ENCODE measurements around the gene C2CD2. TPM values are rescaled to one million over a fixed set of nuclear protein-coding genes. Genes with fewer than 3 reads are reported as not detected.

The C2CD2 gene
- total and polyA plus RNA-seq, 9 donors: 18.9 to 61.5 (median 37.4) TPM

- Histone ChIP-seq H3K4me3 (no peak overlapping the region), H3K4me1 (ENCODE audit: insufficient read depth) (no peaks in the 10 kb centered on the region), H3K27ac (no peak overlapping the region), H3K27me3 (no peaks in the 10 kb centered on the region), H3K36me3 (no peaks in the 10 kb centered on the region), H3K9me3 (no peaks in the 10 kb centered on the region)
- TF ChIP-seq EP300 (IDR thresholded peaks at IDR 0.05) (no peak), POLR2A (IDR thresholded peaks at IDR 0.05) (no peak)
- TF ChIP-seq, protein P1, sequence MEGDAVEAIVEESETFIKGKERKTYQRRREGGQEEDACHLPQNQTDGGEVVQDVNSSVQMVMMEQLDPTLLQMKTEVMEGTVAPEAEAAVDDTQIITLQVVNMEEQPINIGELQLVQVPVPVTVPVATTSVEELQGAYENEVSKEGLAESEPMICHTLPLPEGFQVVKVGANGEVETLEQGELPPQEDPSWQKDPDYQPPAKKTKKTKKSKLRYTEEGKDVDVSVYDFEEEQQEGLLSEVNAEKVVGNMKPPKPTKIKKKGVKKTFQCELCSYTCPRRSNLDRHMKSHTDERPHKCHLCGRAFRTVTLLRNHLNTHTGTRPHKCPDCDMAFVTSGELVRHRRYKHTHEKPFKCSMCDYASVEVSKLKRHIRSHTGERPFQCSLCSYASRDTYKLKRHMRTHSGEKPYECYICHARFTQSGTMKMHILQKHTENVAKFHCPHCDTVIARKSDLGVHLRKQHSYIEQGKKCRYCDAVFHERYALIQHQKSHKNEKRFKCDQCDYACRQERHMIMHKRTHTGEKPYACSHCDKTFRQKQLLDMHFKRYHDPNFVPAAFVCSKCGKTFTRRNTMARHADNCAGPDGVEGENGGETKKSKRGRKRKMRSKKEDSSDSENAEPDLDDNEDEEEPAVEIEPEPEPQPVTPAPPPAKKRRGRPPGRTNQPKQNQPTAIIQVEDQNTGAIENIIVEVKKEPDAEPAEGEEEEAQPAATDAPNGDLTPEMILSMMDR (IDR thresholded peaks at IDR 0.05): no peak
- 63 to 75% (median 75%) methylated on average over 8 of the region's 8 CpGs for WGBS, 3 donors
- intact Hi-C loops (cut with DNase I): loop anchor here in 1 of 4 donors (5.0 kb wide), 1 partner anchor 48 kb away; the partner anchor contains the start of gene ZBTB21
- peak in 1 of 5 donors; percentile 15 for DNase-seq
These were observed 10.4 kb upstream of the C2CD2 start for GRCh38 chr21:41964171-41964570.

GRCh38 chr21:41962425-41962966, 8.7 kb upstream of the C2CD2 start:
- no peaks in the 10 kb centered on the region for H3K9me3 ChIP-seq
- H3K27ac ChIP-seq: no peak overlapping the region
- 73 to 80% (median 73%) methylated on average over 11 of the region's 11 CpGs for WGBS, 3 donors
- H3K4me1 ChIP-seq (ENCODE audit: insufficient read depth): peaks cover 3% of the 10 kb centered on the region
- no peak overlapping the region for H3K4me3 ChIP-seq
- intact Hi-C loops (cut with DNase I): loop anchor here in 1 of 4 donors (5.0 kb wide), 1 partner anchor 50 kb away; the partner anchor contains the start of gene ZBTB21
- no peak for TF ChIP-seq EP300 (IDR thresholded peaks at IDR 0.05)
- TF ChIP-seq POLR2A (IDR thresholded peaks at IDR 0.05): no peak
- TF ChIP-seq, protein P1 (IDR thresholded peaks at IDR 0.05): no peak
- no peaks in the 10 kb centered on the region for H3K36me3 ChIP-seq
- H3K27me3 ChIP-seq: no peaks in the 10 kb centered on the region
- peak in 1 of 5 donors; percentile 10 for DNase-seq

- H3K4me1 ChIP-seq (ENCODE audit: insufficient read depth): peaks cover 7% of the 10 kb centered on the region
- no peak overlapping the region for H3K4me3 ChIP-seq
- no peak overlapping the region for H3K27ac ChIP-seq
- no peaks in the 10 kb centered on the region for H3K27me3 ChIP-seq
- no peaks in the 10 kb centered on the region for H3K9me3 ChIP-seq
- peak in 1 of 5 donors; percentile 27 for DNase-seq
- intact Hi-C loops (cut with DNase I): loop anchor here in 1 of 4 donors (5.0 kb wide), 1 partner anchor 51 kb away; the partner anchor contains the start of gene ZBTB21
- 78 to 84% (median 81%) methylated on average over 8 of the region's 8 CpGs for WGBS, 3 donors
- TF ChIP-seq POLR2A (IDR thresholded peaks at IDR 0.05) (no peak), EP300 (IDR thresholded peaks at IDR 0.05) (no peak)
- TF ChIP-seq, protein P1 (IDR thresholded peaks at IDR 0.05): no peak
- H3K36me3 ChIP-seq: no peaks in the 10 kb centered on the region
These were observed 7.9 kb upstream of the C2CD2 start for GRCh38 chr21:41961753-41962152.

GRCh38 chr21:41961282-41961701, 7.5 kb upstream of the C2CD2 start:
- peak in 1 of 5 donors; percentile 24 for DNase-seq
- Histone ChIP-seq H3K9me3 (no peaks in the 10 kb centered on the region), H3K27ac (no peak overlapping the region), H3K4me1 (ENCODE audit: insufficient read depth) (peaks cover 7% of the 10 kb centered on the region), H3K27me3 (no peaks in the 10 kb centered on the region), H3K4me3 (no peak overlapping the region), H3K36me3 (no peaks in the 10 kb centered on the region)
- WGBS, 3 donors: 84 to 91% (median 84%) methylated on average over 14 of the region's 14 CpGs
- intact Hi-C loops (cut with DNase I): loop anchor here in 1 of 4 donors (5.0 kb wide), 1 partner anchor 51 kb away; the partner anchor contains the start of gene ZBTB21
- TF ChIP-seq, protein P1 (IDR thresholded peaks at IDR 0.05): no peak
- no peak for TF ChIP-seq POLR2A (IDR thresholded peaks at IDR 0.05)
- no peak for TF ChIP-seq EP300 (IDR thresholded peaks at IDR 0.05)
